ENCODE results near the gene DDA1.

DNA sequence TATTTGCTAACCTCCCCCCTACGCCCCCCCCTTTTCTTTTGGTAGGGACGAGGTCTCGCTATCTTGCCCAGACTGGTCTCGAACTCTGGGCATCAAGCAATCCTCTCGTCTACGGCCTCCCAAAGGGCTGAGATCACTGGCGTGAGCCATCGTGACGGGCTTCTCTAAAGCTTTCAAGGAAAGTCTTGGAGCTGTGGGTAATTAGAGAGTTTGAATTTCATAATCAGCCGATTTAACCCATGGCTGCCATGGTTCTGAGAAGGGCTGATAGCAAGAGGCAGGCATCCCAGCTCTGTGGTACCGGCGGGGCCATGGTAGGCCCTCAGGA lies 5.5 kb upstream of the DDA1 start:
- TF ChIP-seq, protein P1, sequence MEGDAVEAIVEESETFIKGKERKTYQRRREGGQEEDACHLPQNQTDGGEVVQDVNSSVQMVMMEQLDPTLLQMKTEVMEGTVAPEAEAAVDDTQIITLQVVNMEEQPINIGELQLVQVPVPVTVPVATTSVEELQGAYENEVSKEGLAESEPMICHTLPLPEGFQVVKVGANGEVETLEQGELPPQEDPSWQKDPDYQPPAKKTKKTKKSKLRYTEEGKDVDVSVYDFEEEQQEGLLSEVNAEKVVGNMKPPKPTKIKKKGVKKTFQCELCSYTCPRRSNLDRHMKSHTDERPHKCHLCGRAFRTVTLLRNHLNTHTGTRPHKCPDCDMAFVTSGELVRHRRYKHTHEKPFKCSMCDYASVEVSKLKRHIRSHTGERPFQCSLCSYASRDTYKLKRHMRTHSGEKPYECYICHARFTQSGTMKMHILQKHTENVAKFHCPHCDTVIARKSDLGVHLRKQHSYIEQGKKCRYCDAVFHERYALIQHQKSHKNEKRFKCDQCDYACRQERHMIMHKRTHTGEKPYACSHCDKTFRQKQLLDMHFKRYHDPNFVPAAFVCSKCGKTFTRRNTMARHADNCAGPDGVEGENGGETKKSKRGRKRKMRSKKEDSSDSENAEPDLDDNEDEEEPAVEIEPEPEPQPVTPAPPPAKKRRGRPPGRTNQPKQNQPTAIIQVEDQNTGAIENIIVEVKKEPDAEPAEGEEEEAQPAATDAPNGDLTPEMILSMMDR (IDR thresholded peaks at IDR 0.05 in 2 of 3, conservative IDR thresholded peaks at IDR 0.05 in 1 of 3; ENCODE audit: control insufficient read depth in 2 of 3, extremely low read depth in 1 of 3, insufficient read depth in 1 of 3, low read depth in 3 of 3, low read length in 3 of 3) = no peak
- TF ChIP-seq MXI1 (IDR thresholded peaks at IDR 0.05; ENCODE audit: low read depth, low read length) (no peak), CBX5 (IDR thresholded peaks at IDR 0.05; ENCODE audit: low read depth) (no peak), SMC3 (IDR thresholded peaks at IDR 0.05; ENCODE audit: borderline replicate concordance, low read length) (no peak), TAF1 (IDR thresholded peaks at IDR 0.05; ENCODE audit: borderline replicate concordance, low read depth, low read length) (no peak), NRF1 (conservative IDR thresholded peaks at IDR 0.05; ENCODE audit: low read depth, low read length) (no peak), SUZ12 (IDR thresholded peaks at IDR 0.05; ENCODE audit: unreplicated experiment) (no peak), BRCA1 (IDR thresholded peaks at IDR 0.05; ENCODE audit: low read depth, low read length) (no peak), EZH2 (IDR thresholded peaks at IDR 0.05; ENCODE audit: borderline replicate concordance, control insufficient read depth, low read depth, low read length) (no peak), KLF5 (IDR thresholded peaks at IDR 0.05; ENCODE audit: partially characterized antibody) (no peak), SRF (IDR thresholded peaks at IDR 0.05; ENCODE audit: low read depth in 2 of 2, low read length in 2 of 2) (no peak), POLR2A (IDR thresholded peaks at IDR 0.05; ENCODE audit: low read depth, low read length) (no peak), MEF2A (IDR thresholded peaks at IDR 0.05; ENCODE audit: insufficient read depth, low read depth, low read length) (no peak)

All from GM12878 (cell line).